ENCODE data around the gene CCR5.

CCR5 gene

DNA sequence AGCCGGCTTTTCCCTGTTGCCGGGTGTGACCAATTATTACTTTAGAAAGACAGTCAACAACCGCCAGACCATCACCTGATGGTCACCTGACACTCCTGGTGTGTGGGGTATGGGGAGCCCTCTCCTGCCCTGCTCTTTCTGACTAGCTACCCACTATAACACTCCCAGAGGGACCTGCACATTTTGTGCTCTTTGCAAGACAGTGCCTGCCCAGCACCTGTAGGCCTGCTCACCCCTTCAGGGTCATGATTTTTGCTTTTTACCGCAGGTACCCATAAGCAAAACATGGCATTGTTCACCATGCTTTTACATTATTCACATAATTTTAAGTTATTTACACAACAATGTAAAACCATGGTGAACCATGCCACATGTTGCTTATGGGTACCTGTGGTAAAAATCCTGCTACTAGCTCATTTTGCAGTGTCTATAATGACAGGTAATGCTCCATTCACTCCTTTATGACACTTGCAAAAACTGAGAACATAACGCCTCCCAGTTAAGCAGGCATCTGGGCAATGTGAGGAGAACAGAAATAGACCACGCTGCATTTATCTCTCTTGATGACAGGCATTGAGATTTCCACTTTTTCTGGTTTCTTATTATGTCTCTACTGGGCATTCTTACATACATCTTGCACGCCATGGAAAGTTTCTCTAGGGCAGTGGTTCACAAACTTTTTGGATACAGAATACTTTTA is 46.2 kb downstream of the CCR5 start:
- Histone ChIP-seq H3K23ac (ENCODE audit: low read length in 2 of 2) (no peak overlapping the region), H3K9me3 (ENCODE audit: control insufficient read depth, low read length) (no peaks in the 10 kb centered on the region), H2BK15ac (ENCODE audit: low read depth, poor library complexity, severe bottlenecking) (no peak overlapping the region), H3K79me1 (replicated peaks; ENCODE audit: low read length, poor library complexity, severe bottlenecking) (no peaks in the 10 kb centered on the region), H3K14ac (ENCODE audit: low read length in 2 of 2) (no peak overlapping the region), H3K4ac (ENCODE audit: low read depth in 1 of 2, low read length in 2 of 2) (no peak overlapping the region), H2BK5ac (ENCODE audit: low read depth, low read length, poor library complexity, severe bottlenecking) (no peak overlapping the region), H3K4me2 (ENCODE audit: low read length, poor library complexity, severe bottlenecking) (no peak overlapping the region), H3K36me3 (ENCODE audit: control insufficient read depth in 1 of 2, insufficient read depth in 2 of 2, low read depth in 1 of 2, low read length in 2 of 2) (no peaks in the 10 kb centered on the region), H2AK5ac (ENCODE audit: low read length, severe bottlenecking) (no peak overlapping the region), H4K8ac (ENCODE audit: low read length) (no peak overlapping the region), H3K4me3 (ENCODE audit: insufficient read depth in 1 of 2, low read depth in 1 of 2, low read length in 2 of 2) (no peak overlapping the region), H2BK120ac (ENCODE audit: low read depth, low read length) (no peak overlapping the region), H3K4me1 (ENCODE audit: control insufficient read depth, insufficient read depth, low read depth, low read length) (no peaks in the 10 kb centered on the region), H3K27me3 (ENCODE audit: control insufficient read depth in 1 of 2, insufficient read depth in 1 of 2, low read length in 2 of 2) (no peaks in the 10 kb centered on the region), H4K91ac (ENCODE audit: low read length) (no peak overlapping the region), H2BK12ac (ENCODE audit: low read length in 2 of 2) (no peak overlapping the region), H3K27ac (ENCODE audit: low read length, poor library complexity, severe bottlenecking) (no peak overlapping the region), H2AFZ (ENCODE audit: low read depth, low read length) (no peak overlapping the region), H3K18ac (ENCODE audit: low read depth in 1 of 2, low read length in 2 of 2) (no peak overlapping the region), H3K9ac (ENCODE audit: low read length) (no peak overlapping the region)
- DNase-seq, result no peak
- 88% methylated on average over 7 of the region's 7 CpGs for WGBS

DNA sequence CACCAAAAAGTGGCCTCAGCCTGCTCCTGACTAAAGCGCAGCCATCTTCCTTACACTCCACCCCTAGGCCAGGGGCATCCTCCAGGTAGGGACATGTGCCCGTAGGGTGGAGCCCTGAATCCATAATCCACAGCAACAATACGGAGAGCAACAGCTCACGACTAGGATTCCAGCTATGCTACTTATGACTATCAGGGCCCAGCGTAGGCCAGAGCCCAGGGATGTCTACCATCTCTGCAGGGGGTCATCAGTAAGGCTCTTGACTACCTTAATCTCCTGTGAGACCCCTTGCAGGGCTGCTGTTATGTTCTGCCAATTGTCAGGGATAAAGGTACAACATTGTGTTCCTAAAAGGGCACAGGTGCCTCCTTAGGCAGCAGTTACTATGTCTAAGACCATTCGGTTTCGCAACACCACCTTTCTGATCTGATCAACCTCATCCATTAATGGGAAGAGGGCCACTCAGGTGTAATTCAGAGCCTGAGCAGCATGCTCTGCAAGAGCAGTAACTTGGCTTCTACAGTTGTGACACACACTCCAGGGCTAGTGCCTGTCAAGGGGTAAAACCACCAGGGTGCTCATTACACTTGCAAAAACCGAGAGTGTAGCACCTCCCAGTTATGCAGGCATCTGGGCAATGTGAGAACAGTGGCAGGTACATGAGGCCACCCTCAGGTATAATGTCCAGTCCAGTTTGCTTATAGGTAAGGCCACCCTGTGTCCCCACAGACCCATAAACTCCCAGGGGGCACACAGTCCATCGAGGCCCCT is 47.3 kb downstream of the CCR5 start:
- Histone ChIP-seq H2BK120ac (ENCODE audit: low read depth, low read length) (no peak overlapping the region), H3K27ac (ENCODE audit: low read length, poor library complexity, severe bottlenecking) (no peak overlapping the region), H3K23ac (ENCODE audit: low read length in 2 of 2) (no peak overlapping the region), H3K4me1 (ENCODE audit: control insufficient read depth, insufficient read depth, low read depth, low read length) (no peaks in the 10 kb centered on the region), H3K4ac (ENCODE audit: low read depth in 1 of 2, low read length in 2 of 2) (no peak overlapping the region), H3K4me3 (ENCODE audit: insufficient read depth in 1 of 2, low read depth in 1 of 2, low read length in 2 of 2) (no peak overlapping the region), H2BK5ac (ENCODE audit: low read depth, low read length, poor library complexity, severe bottlenecking) (no peak overlapping the region), H4K91ac (ENCODE audit: low read length) (no peak overlapping the region), H2AK5ac (ENCODE audit: low read length, severe bottlenecking) (no peak overlapping the region), H3K27me3 (ENCODE audit: control insufficient read depth in 1 of 2, insufficient read depth in 1 of 2, low read length in 2 of 2) (no peaks in the 10 kb centered on the region), H2AFZ (ENCODE audit: low read depth, low read length) (no peak overlapping the region), H4K8ac (ENCODE audit: low read length) (no peak overlapping the region), H2BK12ac (ENCODE audit: low read length in 2 of 2) (no peak overlapping the region), H3K9ac (ENCODE audit: low read length) (no peak overlapping the region), H3K4me2 (ENCODE audit: low read length, poor library complexity, severe bottlenecking) (no peak overlapping the region), H2BK15ac (ENCODE audit: low read depth, poor library complexity, severe bottlenecking) (no peak overlapping the region), H3K14ac (ENCODE audit: low read length in 2 of 2) (no peak overlapping the region), H3K9me3 (ENCODE audit: control insufficient read depth, low read length) (no peaks in the 10 kb centered on the region), H3K36me3 (ENCODE audit: control insufficient read depth in 1 of 2, insufficient read depth in 2 of 2, low read depth in 1 of 2, low read length in 2 of 2) (no peaks in the 10 kb centered on the region), H3K18ac (ENCODE audit: low read depth in 1 of 2, low read length in 2 of 2) (no peak overlapping the region), H3K79me1 (replicated peaks; ENCODE audit: low read length, poor library complexity, severe bottlenecking) (no peaks in the 10 kb centered on the region)
- WGBS, result 79% methylated on average over 9 of the region's 9 CpGs
- no peak for DNase-seq

DNA sequence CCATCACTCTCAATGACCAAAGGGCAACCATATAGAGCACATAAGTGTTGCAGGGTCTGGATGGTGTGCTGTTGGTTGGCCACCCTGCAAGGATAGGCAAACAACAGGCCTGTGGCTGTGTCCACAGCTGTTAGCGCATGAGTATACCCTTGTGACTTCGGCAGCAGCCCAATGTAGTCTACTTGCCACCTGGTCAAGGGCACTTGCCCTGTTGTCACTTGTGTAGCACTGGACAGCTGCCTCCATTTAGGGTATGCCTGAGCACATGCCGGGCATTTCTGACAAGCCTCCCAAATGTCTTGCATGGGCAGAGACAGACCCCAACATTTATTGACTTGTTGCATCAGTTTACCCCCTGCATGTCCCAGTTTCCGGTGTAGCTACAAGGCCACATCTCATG is 49.1 kb downstream of the CCR5 start:
- no peak overlapping the region for H2BK120ac ChIP-seq (ENCODE audit: low read depth, low read length)
- H3K14ac ChIP-seq (ENCODE audit: low read length in 2 of 2), result no peak overlapping the region
- H3K27ac ChIP-seq (ENCODE audit: low read length, poor library complexity, severe bottlenecking), result no peak overlapping the region
- H3K79me1 ChIP-seq (replicated peaks; ENCODE audit: low read length, poor library complexity, severe bottlenecking), result no peaks in the 10 kb centered on the region
- no peak overlapping the region for H3K4ac ChIP-seq (ENCODE audit: low read depth in 1 of 2, low read length in 2 of 2)
- H4K8ac ChIP-seq (ENCODE audit: low read length), result no peak overlapping the region
- no peaks in the 10 kb centered on the region for H3K4me1 ChIP-seq (ENCODE audit: control insufficient read depth, insufficient read depth, low read depth, low read length)
- no peaks in the 10 kb centered on the region for H3K9me3 ChIP-seq (ENCODE audit: control insufficient read depth, low read length)
- no peak overlapping the region for H3K9ac ChIP-seq (ENCODE audit: low read length)
- H3K23ac ChIP-seq (ENCODE audit: low read length in 2 of 2), result peak overlapping the region in 1 of 2 experiments; percentile 42
- H3K36me3 ChIP-seq (ENCODE audit: control insufficient read depth in 1 of 2, insufficient read depth in 2 of 2, low read depth in 1 of 2, low read length in 2 of 2), result no peaks in the 10 kb centered on the region
- H3K18ac ChIP-seq (ENCODE audit: low read depth in 1 of 2, low read length in 2 of 2), result no peak overlapping the region
- 92% methylated on average over 4 of the region's 4 CpGs for WGBS
- H4K91ac ChIP-seq (ENCODE audit: low read length), result no peak overlapping the region
- no peaks in the 10 kb centered on the region for H3K27me3 ChIP-seq (ENCODE audit: control insufficient read depth in 1 of 2, insufficient read depth in 1 of 2, low read length in 2 of 2)
- no peak for DNase-seq
- no peak overlapping the region for H3K4me2 ChIP-seq (ENCODE audit: low read length, poor library complexity, severe bottlenecking)
- H2BK12ac ChIP-seq (ENCODE audit: low read length in 2 of 2), result no peak overlapping the region
- H2BK15ac ChIP-seq (ENCODE audit: low read depth, poor library complexity, severe bottlenecking), result no peak overlapping the region
- no peak overlapping the region for H2AK5ac ChIP-seq (ENCODE audit: low read length, severe bottlenecking)
- H3K4me3 ChIP-seq (ENCODE audit: insufficient read depth in 1 of 2, low read depth in 1 of 2, low read length in 2 of 2), result no peak overlapping the region
- no peak overlapping the region for H2BK5ac ChIP-seq (ENCODE audit: low read depth, low read length, poor library complexity, severe bottlenecking)
- no peak overlapping the region for H2AFZ ChIP-seq (ENCODE audit: low read depth, low read length)

DNA sequence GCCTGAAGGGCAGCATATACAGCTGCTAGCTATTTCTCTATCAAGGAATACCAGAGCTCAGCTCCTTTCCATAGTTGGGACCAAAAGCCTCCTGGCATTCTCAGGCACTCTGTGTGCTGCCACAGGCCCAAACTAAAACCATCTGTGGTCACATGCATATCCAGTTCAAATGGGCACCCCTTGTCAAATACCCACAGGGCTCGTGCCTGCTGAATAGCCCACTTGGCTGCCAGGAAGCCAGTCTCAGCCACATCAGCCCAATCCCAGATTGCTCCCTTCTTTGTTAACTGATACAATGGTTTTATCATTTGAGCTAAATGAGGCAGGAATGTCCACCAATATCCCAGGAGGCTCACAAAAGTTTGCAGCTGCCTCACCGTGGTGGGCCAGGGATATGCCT is 50.2 kb downstream of the CCR5 start:
- Histone ChIP-seq H2AFZ (ENCODE audit: low read depth, low read length) (no peak overlapping the region), H3K79me1 (replicated peaks; ENCODE audit: low read length, poor library complexity, severe bottlenecking) (no peaks in the 10 kb centered on the region), H4K8ac (ENCODE audit: low read length) (no peak overlapping the region), H3K36me3 (ENCODE audit: control insufficient read depth in 1 of 2, insufficient read depth in 2 of 2, low read depth in 1 of 2, low read length in 2 of 2) (no peaks in the 10 kb centered on the region), H3K9ac (ENCODE audit: low read length) (no peak overlapping the region), H3K9me3 (ENCODE audit: control insufficient read depth, low read length) (no peaks in the 10 kb centered on the region), H3K4me3 (ENCODE audit: insufficient read depth in 1 of 2, low read depth in 1 of 2, low read length in 2 of 2) (no peak overlapping the region), H4K91ac (ENCODE audit: low read length) (no peak overlapping the region), H2AK5ac (ENCODE audit: low read length, severe bottlenecking) (no peak overlapping the region), H2BK120ac (ENCODE audit: low read depth, low read length) (no peak overlapping the region), H3K18ac (ENCODE audit: low read depth in 1 of 2, low read length in 2 of 2) (no peak overlapping the region), H3K4me1 (ENCODE audit: control insufficient read depth, insufficient read depth, low read depth, low read length) (no peaks in the 10 kb centered on the region), H3K23ac (ENCODE audit: low read length in 2 of 2) (no peak overlapping the region), H2BK12ac (ENCODE audit: low read length in 2 of 2) (no peak overlapping the region), H3K27ac (ENCODE audit: low read length, poor library complexity, severe bottlenecking) (no peak overlapping the region), H2BK5ac (ENCODE audit: low read depth, low read length, poor library complexity, severe bottlenecking) (no peak overlapping the region), H3K4me2 (ENCODE audit: low read length, poor library complexity, severe bottlenecking) (no peak overlapping the region), H3K27me3 (ENCODE audit: control insufficient read depth in 1 of 2, insufficient read depth in 1 of 2, low read length in 2 of 2) (no peaks in the 10 kb centered on the region), H3K14ac (ENCODE audit: low read length in 2 of 2) (no peak overlapping the region), H3K4ac (ENCODE audit: low read depth in 1 of 2, low read length in 2 of 2) (no peak overlapping the region), H2BK15ac (ENCODE audit: low read depth, poor library complexity, severe bottlenecking) (no peak overlapping the region)
- DNase-seq, result no peak
- 95% methylated on average over 2 of the region's 2 CpGs for WGBS

Measured in mesenchymal stem cell (in vitro differentiated cells and primary cell).